ENCODE measurements around the gene AKR7A3.

The AKR7A3 gene

GRCh38 chr1:19321071-19321470 is 32.5 kb upstream of the AKR7A3 start:
- Histone ChIP-seq H3K4me3 (ENCODE audit: low read length) (no peak overlapping the region), H3K9me3 (ENCODE audit: control insufficient read depth, insufficient read depth, low read length) (no peaks in the 10 kb centered on the region), H3K4me1 (ENCODE audit: control insufficient read depth, insufficient read depth, low read length) (no peaks in the 10 kb centered on the region), H3K27me3 (ENCODE audit: control insufficient read depth, insufficient read depth, low read length) (no peaks in the 10 kb centered on the region), H3K36me3 (ENCODE audit: control insufficient read depth, insufficient read depth, low read length) (peaks cover 11% of the 10 kb centered on the region; the same call in 1 of the 2 replicates), H3K27ac (ENCODE audit: low read length) (no peak overlapping the region)
- no peak for DNase-seq (ENCODE audit: low read depth, low spot score)
- no CpG with 5 or more reads among the region's 3 CpGs for WGBS (ENCODE audit: insufficient coverage, insufficient read length)

GRCh38 chr1:19319196-19319595 is 30.6 kb upstream of the AKR7A3 start:
- no peaks in the 10 kb centered on the region for H3K9me3 ChIP-seq (ENCODE audit: control insufficient read depth, insufficient read depth, low read length)
- no peak overlapping the region for H3K4me3 ChIP-seq (ENCODE audit: low read length)
- H3K36me3 ChIP-seq (ENCODE audit: control insufficient read depth, insufficient read depth, low read length) = peaks cover 6% of the 10 kb centered on the region; the same call in 1 of the 2 replicates
- WGBS (ENCODE audit: insufficient coverage, insufficient read length) = no CpG with 5 or more reads among the region's 3 CpGs
- H3K27me3 ChIP-seq (ENCODE audit: control insufficient read depth, insufficient read depth, low read length) = no peaks in the 10 kb centered on the region
- DNase-seq (ENCODE audit: low read depth, low spot score) = no peak
- no peak overlapping the region for H3K27ac ChIP-seq (ENCODE audit: low read length)
- no peaks in the 10 kb centered on the region for H3K4me1 ChIP-seq (ENCODE audit: control insufficient read depth, insufficient read depth, low read length)

- Histone ChIP-seq H3K36me3 (ENCODE audit: control insufficient read depth, insufficient read depth, low read length) (peaks cover 6% of the 10 kb centered on the region; the same call in 1 of the 2 replicates), H3K4me3 (ENCODE audit: low read length) (no peak overlapping the region), H3K27ac (ENCODE audit: low read length) (no peak overlapping the region), H3K27me3 (ENCODE audit: control insufficient read depth, insufficient read depth, low read length) (no peaks in the 10 kb centered on the region), H3K4me1 (ENCODE audit: control insufficient read depth, insufficient read depth, low read length) (0 out of 2 replicates have a peak, but pooled peaks cover 2% of the 10 kb centered on the region), H3K9me3 (ENCODE audit: control insufficient read depth, insufficient read depth, low read length) (no peaks in the 10 kb centered on the region)
- WGBS (ENCODE audit: insufficient coverage, insufficient read length) = no CpG with 5 or more reads among the region's 13 CpGs
- DNase-seq (ENCODE audit: low read depth, low spot score) = no peak
Observed at GRCh38 chr1:19317126-19317910, 28.7 kb upstream of the AKR7A3 start.

GRCh38 chr1:19315378-19316198 is 27.0 kb upstream of the AKR7A3 start:
- Histone ChIP-seq H3K36me3 (ENCODE audit: control insufficient read depth, insufficient read depth, low read length) (peaks cover 6% of the 10 kb centered on the region; the same call in 1 of the 2 replicates), H3K27me3 (ENCODE audit: control insufficient read depth, insufficient read depth, low read length) (no peaks in the 10 kb centered on the region), H3K4me1 (ENCODE audit: control insufficient read depth, insufficient read depth, low read length) (peaks cover 7% of the 10 kb centered on the region), H3K27ac (ENCODE audit: low read length) (no peak overlapping the region), H3K4me3 (ENCODE audit: low read length) (no peak overlapping the region), H3K9me3 (ENCODE audit: control insufficient read depth, insufficient read depth, low read length) (no peaks in the 10 kb centered on the region)
- DNase-seq (ENCODE audit: low read depth, low spot score) = no peak
- no CpG with 5 or more reads among the region's 17 CpGs for WGBS (ENCODE audit: insufficient coverage, insufficient read length)

- no peak for DNase-seq (ENCODE audit: low read depth, low spot score)
- Histone ChIP-seq H3K27ac (ENCODE audit: low read length) (no peak overlapping the region), H3K9me3 (ENCODE audit: control insufficient read depth, insufficient read depth, low read length) (no peaks in the 10 kb centered on the region), H3K4me3 (ENCODE audit: low read length) (no peak overlapping the region), H3K4me1 (ENCODE audit: control insufficient read depth, insufficient read depth, low read length) (peaks cover 7% of the 10 kb centered on the region), H3K27me3 (ENCODE audit: control insufficient read depth, insufficient read depth, low read length) (no peaks in the 10 kb centered on the region), H3K36me3 (ENCODE audit: control insufficient read depth, insufficient read depth, low read length) (peaks cover 6% of the 10 kb centered on the region; the same call in 1 of the 2 replicates)
- WGBS (ENCODE audit: insufficient coverage, insufficient read length) = no CpG with 5 or more reads among the region's 10 CpGs
Observed at GRCh38 chr1:19313961-19314882, 25.7 kb upstream of the AKR7A3 start.

GRCh38 chr1:19313636-19313959 is 25.0 kb upstream of the AKR7A3 start:
- Histone ChIP-seq H3K27ac (ENCODE audit: low read length) (no peak overlapping the region), H3K4me1 (ENCODE audit: control insufficient read depth, insufficient read depth, low read length) (peaks cover 7% of the 10 kb centered on the region), H3K9me3 (ENCODE audit: control insufficient read depth, insufficient read depth, low read length) (no peaks in the 10 kb centered on the region), H3K36me3 (ENCODE audit: control insufficient read depth, insufficient read depth, low read length) (peaks cover 6% of the 10 kb centered on the region; the same call in 1 of the 2 replicates), H3K4me3 (ENCODE audit: low read length) (no peak overlapping the region), H3K27me3 (ENCODE audit: control insufficient read depth, insufficient read depth, low read length) (no peaks in the 10 kb centered on the region)
- no peak for DNase-seq (ENCODE audit: low read depth, low spot score)
- WGBS (ENCODE audit: insufficient coverage, insufficient read length) = no CpG with 5 or more reads among the region's 4 CpGs

GRCh38 chr1:19312782-19313635 is 24.4 kb upstream of the AKR7A3 start:
- DNase-seq (ENCODE audit: low read depth, low spot score) = no peak
- no CpG with 5 or more reads among the region's 20 CpGs for WGBS (ENCODE audit: insufficient coverage, insufficient read length)
- no peak overlapping the region for H3K27ac ChIP-seq (ENCODE audit: low read length)
- no peaks in the 10 kb centered on the region for H3K9me3 ChIP-seq (ENCODE audit: control insufficient read depth, insufficient read depth, low read length)
- peaks cover 3% of the 10 kb centered on the region; the same call in 1 of the 2 replicates for H3K36me3 ChIP-seq (ENCODE audit: control insufficient read depth, insufficient read depth, low read length)
- peaks cover 7% of the 10 kb centered on the region for H3K4me1 ChIP-seq (ENCODE audit: control insufficient read depth, insufficient read depth, low read length)
- H3K4me3 ChIP-seq (ENCODE audit: low read length) = peak overlapping the region; percentile 90; the same call in 1 of the 2 replicates
- no peaks in the 10 kb centered on the region for H3K27me3 ChIP-seq (ENCODE audit: control insufficient read depth, insufficient read depth, low read length)

- Histone ChIP-seq H3K27ac (ENCODE audit: low read length) (no peak within 1 kb of the TSS), H3K9me3 (ENCODE audit: control insufficient read depth, insufficient read depth, low read length) (no peaks in the 10 kb centered on the region), H3K4me3 (ENCODE audit: low read length) (peak within 1 kb of the TSS; percentile 90), H3K36me3 (ENCODE audit: control insufficient read depth, insufficient read depth, low read length) (no peaks in the 10 kb centered on the region), H3K27me3 (ENCODE audit: control insufficient read depth, insufficient read depth, low read length) (no peaks in the 10 kb centered on the region), H3K4me1 (ENCODE audit: control insufficient read depth, insufficient read depth, low read length) (peaks cover 7% of the 10 kb centered on the region)
- no CpG with 5 or more reads among the region's 105 CpGs for WGBS (ENCODE audit: insufficient coverage, insufficient read length)
- DNase-seq (ENCODE audit: low read depth, low spot score) = peak; percentile 61
Observed at GRCh38 chr1:19311931-19312781, 23.6 kb upstream of the AKR7A3 start, which contains the start of the genes AKR7A2 and SLC66A1. Gene AKR7A2, minus strand, starts transcription at chr1:19312144. Its CDS starts 20 bp downstream, at chr1:19312124. Gene SLC66A1, plus strand, starts transcription at chr1:19312326. Its CDS starts 5,352 bp downstream, at chr1:19317678.

GRCh38 chr1:19311503-19311930 is 22.9 kb upstream of the AKR7A3 start:
- H3K4me3 ChIP-seq (ENCODE audit: low read length) = peak overlapping the region; percentile 90
- H3K27ac ChIP-seq (ENCODE audit: low read length) = no peak overlapping the region
- peaks cover 7% of the 10 kb centered on the region for H3K4me1 ChIP-seq (ENCODE audit: control insufficient read depth, insufficient read depth, low read length)
- no CpG with 5 or more reads among the region's 29 CpGs for WGBS (ENCODE audit: insufficient coverage, insufficient read length)
- no peak for DNase-seq (ENCODE audit: low read depth, low spot score)
- H3K9me3 ChIP-seq (ENCODE audit: control insufficient read depth, insufficient read depth, low read length) = no peaks in the 10 kb centered on the region
- no peaks in the 10 kb centered on the region for H3K36me3 ChIP-seq (ENCODE audit: control insufficient read depth, insufficient read depth, low read length)
- no peaks in the 10 kb centered on the region for H3K27me3 ChIP-seq (ENCODE audit: control insufficient read depth, insufficient read depth, low read length)

Data from iPS DF 6.9 (cell line).